HG02798 (cell line): ENCODE results near the gene ZMIZ2.
A peak's percentile ranks its signal among the peaks of the same experiment; 100 is the strongest.
"Not testable (repeated sequence)": the region's sequence is repeated elsewhere in the genome, so short reads cannot be mapped to it uniquely, and the experiment has no call there.

Experiments
- ATAC-seq: cut with Tn5 transposase; IDR thresholded peaks from one replicate; pipeline ENCODE4 v1.9.1; 2021; ENCODE audit warnings: mild to moderate bottlenecking; ENCODE audit not compliant: unreplicated experiment, poor library complexity

The ZMIZ2 gene

GRCh38 chr7:44796504-44797328 is 48.1 kb downstream of the ZMIZ2 start, which contains the start of gene PPIA:
PPIA (plus strand) TSS chr7:44796681; CDS start chr7:44796725, 44 bp downstream.
- ATAC-seq = peak; percentile 90

- ATAC-seq = peak; percentile 47
Observed at GRCh38 chr7:44797329-44798258, 48.9 kb downstream of the ZMIZ2 start.

GRCh38 chr7:44798649-44799305 is 50.1 kb downstream of the ZMIZ2 start:
- ATAC-seq = no peak

- ATAC-seq = no peak
Observed at GRCh38 chr7:44799939-44800338, 51.3 kb downstream of the ZMIZ2 start.

- ATAC-seq = no peak
Observed at GRCh38 chr7:44801890-44802289, 53.2 kb downstream of the ZMIZ2 start.

- ATAC-seq = no peak
Observed at GRCh38 chr7:44802418-44803025, 53.9 kb downstream of the ZMIZ2 start.

GRCh38 chr7:44803828-44804519 is 55.3 kb downstream of the ZMIZ2 start:
- not testable (repeated sequence) for ATAC-seq

- ATAC-seq = no peak
Observed at GRCh38 chr7:44805950-44806349, 57.3 kb downstream of the ZMIZ2 start.

- ATAC-seq = no peak
Observed at GRCh38 chr7:44808914-44809393, 60.3 kb downstream of the ZMIZ2 start.

- ATAC-seq = no peak
Observed at GRCh38 chr7:44811093-44811492, 62.4 kb downstream of the ZMIZ2 start.

- no peak for ATAC-seq
Observed at GRCh38 chr7:44811571-44811970, 62.9 kb downstream of the ZMIZ2 start.

GRCh38 chr7:44814919-44815318 is 66.3 kb downstream of the ZMIZ2 start:
- no peak for ATAC-seq

GRCh38 chr7:44819292-44819691 is 70.6 kb downstream of the ZMIZ2 start:
- ATAC-seq = no peak
